Stimulated activated CD4-positive, alpha-beta T cell treated with anti-CD3 and anti-CD28 coated beads, Interleukin-4, amount 100 ng/mL, for 24 hours (primary cell): ENCODE data around the gene POLR2J.
"Not testable (repeated sequence)": the region's sequence is repeated elsewhere in the genome, so short reads cannot be mapped to it uniquely, and the experiment has no call there.

Experiments
- DNase-seq: peaks from one replicate; pipeline ENCODE4 v3.0.0-alpha.2; 2020

Gene POLR2J

DNA sequence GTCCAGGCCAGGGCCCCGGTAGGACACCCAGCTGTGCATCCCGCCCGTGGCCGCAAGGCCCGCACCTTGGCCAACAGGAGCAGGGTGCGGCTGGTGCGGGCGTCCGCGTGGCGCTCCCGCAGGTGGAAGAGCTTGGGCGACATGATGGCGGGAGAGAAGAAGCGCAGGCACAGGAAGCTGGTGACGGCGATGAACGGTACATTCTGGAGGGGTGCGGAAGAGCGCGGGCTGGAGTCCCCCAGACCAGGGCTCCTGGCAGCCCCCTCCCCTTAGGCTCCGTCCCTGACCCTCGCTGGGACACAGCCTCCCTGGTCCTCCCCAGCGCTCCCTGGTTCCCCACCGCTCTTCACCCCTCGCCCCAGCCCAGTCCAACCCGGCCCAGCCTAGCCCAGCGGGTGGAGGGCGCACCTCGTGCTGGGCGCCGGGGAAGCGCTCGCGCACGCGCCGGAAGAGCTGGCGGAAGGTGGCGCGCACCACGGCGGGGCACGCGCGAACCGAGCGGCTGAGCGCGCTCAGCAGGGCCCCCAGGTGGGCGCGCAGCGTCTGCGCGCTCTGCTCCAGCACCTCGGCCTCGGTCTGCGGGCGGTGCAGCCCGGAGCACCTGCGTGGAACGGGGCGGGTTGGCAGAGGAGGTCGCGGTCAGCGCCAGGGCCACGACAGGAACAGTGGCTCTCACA, 15.9 kb upstream of the POLR2J start:
- not testable (repeated sequence) for DNase-seq

DNA sequence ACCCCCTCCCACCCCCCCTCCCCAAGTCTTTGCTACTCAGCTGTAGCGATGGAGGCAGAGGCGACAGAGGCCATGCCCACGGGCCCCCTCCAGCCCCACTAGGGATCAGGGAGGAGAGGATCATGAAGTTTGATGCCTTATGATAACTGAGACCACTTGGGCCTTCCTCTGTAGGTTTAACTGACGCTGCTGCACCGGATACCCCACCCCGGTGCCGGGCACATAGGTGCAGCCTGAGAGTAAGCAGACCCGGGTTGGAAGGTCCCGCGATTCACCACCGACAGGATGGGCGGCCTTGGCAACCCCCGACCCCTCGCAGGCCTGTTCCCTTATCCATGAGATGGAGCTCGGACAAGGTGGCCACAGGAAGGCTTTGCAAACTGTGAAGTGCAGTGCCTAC, 15.3 kb upstream of the POLR2J start:
- peak; percentile 5 for DNase-seq

DNA sequence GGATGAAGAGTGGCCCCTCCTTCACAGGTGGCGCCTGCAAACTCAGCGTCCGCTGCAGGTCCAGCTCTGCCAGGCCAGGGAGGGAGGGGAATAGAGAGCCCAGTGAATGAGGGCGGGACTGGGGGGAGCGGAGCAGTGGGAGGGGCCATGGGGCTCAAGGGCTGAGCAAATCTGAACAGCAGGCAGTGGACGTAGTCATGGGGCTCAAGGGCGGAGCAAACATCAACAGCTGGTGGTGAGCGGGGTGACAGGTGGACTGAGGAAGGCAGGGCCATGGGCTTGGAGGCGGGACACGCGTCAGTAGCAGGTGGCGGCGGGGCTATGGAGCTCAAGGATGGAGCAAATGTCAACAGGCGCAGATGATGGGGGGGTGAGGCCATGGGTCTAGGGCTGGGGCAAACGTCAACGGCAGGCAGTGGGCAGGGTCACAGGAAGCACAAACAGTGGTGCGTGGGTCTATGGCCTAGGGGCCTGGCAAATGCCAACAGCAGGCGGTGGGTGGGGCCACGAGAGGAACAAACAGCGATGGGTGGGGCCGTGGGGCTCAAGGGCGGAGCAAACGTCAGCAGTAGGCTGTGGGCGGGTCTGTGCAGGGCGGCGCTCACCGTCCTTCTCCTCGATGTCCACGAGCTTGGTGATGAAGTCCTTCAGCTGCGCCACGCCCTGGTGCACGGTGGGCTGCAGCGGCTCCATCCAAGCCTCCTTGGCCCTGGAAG, 14.7 kb upstream of the POLR2J start:
- DNase-seq, result not testable (repeated sequence)

DNA sequence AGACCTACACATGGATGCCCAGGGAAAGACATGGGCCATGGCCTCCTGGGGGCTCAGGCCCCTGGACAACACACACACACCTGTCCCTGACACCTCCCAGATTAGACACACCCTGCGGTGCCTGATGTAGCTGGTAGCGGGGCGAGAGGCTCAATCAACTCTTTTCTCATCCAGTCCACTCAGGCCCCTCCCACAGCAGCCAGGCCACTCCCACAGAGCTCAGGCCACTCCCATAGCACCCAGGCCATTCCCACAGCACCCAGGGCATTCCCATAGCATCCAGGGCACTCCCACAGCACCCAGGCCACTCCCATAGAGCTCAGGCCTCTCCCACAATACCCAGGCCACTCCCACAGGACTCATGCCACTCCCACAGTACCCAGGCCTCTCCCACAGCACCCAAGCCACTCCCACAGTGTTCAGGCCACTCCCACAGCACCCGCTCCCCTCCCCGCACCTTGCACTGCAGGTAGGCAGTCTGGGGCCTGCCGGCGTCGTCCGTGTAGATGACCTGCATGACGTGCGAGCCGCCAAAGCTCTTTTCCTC, 11.9 kb upstream of the POLR2J start:
- DNase-seq, result peak; percentile 70

DNA sequence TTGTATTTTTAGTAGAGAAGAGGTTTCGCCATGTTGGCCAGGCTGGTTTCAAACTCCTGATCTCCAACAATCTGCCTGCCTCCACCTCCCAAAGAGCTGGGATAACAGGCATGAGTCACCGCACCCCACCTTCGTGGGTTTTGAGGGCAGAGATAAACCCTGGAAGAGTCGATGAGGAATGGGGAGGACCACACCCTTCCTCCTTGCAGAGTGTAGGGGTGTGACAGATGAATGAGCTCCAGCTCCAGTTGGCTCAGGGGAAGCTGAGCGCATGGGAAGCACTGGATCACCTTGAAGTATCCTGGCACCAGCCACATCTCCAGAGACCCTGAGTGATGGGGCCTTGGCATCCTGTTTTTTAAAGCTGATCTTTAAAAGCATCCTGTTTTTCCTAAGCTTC, 5.6 kb upstream of the POLR2J start:
- DNase-seq, result not testable (repeated sequence)

DNA sequence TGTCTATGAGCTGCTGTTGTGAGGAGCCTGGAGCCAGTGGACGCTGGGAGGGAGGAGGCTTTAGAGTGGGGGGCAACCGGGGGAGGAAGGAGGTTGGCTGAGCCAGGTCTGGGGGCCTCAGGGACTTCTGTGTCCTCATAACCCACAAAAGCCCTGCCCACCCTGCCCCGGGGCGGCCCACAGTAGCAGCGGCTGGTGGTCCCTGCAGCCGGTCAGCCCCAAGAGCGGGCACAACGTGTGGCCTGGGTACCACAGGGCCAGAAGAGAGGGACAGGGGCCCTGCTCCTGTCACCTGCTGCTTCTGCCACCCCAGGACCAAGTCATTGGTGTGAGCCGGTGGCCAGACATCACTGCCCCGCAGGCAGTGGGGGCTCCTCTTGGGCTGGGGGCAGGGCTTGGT, 3.2 kb upstream of the POLR2J start:
- DNase-seq, result not testable (repeated sequence)

DNA sequence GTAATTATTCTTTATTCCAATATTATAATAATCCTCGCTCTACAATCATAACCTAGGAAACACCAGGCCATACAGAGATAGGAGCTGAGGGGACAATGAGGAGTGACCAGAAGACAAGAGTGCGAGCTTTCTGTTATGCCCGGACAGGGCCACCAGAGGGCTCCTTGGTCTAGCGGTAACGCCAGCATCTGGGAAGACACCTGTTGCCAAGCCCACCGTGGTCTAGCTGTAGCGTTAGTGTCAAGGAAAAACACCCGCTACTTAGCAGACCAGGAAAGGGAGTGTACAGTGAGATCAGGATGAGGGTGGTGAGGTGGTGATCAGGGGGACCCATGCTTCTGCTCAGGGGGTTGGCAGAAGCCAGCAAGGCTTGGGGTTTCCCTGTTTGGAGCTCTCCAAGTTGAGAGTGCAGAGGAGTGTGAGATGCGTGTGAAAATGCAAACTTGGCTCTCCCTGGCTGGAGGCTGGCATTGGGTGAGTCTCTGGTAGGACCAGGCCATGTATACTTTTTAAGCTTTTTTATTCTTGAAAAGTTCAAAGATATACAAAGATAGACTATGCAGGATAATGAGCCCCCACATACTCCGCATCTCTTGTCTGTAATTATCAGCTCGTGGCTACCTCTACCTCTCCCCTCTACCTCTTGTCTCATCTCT, 1.4 kb upstream of the POLR2J start:
- DNase-seq, result peak; percentile 19

DNA sequence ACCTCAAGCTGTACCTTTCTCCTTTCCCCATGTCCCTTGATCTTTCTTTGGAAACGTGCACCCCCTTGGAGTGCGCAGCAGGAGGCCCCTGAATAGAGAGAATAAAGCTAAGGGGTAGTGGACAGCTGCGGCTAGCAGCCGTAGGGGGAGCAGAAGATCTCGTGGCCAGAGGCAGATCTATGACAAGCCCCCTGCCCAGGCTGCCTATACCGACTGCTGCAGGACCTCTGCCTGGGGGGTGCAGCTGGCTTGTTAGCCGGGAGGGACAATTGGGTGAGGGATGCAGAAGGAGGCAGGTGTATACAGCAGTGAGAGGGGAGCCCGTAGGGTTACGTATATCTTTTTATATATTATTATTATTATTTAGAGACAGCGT, 475 bp upstream of the POLR2J start:
- DNase-seq, result not testable (repeated sequence)

DNA sequence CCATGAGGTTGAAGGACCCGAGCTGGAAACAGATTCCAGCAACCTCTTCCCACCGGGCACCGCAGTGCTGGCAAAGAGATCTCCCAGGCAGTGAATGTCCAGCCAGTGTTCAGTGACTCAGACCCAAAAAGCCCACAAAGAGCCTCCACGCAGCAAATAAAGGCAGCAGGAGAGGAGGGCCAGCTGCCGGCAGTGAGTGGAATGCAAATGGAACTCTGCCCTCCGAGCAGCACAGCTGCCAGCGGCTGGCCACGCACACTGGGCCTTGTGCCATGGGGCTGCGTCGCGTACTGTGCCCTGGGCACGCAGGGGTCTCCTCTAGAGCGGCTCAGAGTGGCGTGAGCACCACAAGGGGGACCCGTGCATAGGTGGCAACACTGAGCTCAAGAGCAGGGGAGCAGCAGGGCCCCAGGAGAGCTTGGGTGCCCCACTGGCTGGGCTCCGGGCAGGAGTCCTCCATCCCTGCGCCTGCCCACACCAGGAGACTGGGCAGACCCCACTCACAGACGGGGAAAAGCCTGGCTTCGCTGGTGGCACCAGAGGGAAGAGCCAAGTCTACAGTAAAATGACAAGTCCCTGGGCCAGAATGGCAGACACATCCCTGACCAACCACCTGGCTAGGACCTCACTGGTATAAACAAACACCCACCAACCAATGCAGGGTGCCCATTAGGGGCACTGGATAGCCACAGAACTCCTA, 3.8 kb downstream of the POLR2J start:
- DNase-seq, result peak; percentile 1

DNA sequence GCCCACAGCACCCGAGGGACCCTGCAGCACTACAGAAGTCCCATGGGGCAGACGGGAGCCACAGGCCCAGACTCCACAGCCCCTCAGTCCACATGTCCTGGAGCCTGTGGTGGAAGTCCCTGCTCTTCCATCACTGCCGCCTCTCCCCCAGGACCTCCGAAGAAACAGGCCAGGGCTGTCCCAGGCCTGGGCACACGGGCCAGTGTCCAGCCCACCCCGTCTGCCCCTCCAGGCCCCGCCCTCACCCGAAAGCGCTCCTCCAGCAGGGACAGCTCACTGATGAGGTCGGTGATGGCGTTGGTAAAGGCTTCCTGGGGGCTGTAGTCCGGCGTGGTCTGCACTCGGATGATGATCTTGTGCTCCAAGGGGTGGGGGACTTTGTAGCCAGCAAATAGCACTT, 4.6 kb downstream of the POLR2J start:
- peak; percentile 2 for DNase-seq

DNA sequence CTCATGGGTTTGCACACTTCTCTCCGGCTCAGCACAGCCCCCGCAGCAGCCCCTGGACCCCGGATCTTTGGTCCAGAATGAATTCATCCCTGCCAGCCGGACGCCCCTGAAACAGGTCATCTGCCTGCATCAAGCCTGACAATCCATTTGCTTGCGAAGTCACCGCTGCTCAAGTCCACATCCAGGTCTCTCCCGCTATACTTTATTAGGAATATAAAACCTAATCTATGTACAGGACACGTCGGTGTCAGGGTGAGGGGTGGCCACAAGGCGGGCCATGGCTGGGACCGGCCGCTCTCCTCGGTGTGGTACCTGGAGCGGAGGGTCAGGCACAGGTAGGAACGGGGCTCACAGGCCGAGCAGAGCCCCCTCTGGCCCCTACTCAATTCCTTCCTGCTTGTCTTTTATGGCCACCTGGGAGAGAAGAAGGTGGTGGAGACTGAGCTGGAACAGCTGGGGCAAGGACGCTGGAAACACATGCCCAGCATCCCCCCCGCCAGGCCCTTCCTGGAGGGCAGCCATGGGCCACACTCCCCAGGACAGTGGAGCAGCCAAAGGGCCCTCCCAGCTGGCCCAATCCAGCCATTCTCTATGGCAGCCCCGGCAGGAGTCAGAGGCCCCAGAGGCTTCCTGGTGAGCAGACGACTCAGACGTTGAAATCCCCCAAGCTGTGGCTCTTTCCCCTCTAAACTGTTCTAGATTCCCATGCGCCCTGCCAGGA, 5.3 kb downstream of the POLR2J start:
- peak; percentile 3 for DNase-seq

DNA sequence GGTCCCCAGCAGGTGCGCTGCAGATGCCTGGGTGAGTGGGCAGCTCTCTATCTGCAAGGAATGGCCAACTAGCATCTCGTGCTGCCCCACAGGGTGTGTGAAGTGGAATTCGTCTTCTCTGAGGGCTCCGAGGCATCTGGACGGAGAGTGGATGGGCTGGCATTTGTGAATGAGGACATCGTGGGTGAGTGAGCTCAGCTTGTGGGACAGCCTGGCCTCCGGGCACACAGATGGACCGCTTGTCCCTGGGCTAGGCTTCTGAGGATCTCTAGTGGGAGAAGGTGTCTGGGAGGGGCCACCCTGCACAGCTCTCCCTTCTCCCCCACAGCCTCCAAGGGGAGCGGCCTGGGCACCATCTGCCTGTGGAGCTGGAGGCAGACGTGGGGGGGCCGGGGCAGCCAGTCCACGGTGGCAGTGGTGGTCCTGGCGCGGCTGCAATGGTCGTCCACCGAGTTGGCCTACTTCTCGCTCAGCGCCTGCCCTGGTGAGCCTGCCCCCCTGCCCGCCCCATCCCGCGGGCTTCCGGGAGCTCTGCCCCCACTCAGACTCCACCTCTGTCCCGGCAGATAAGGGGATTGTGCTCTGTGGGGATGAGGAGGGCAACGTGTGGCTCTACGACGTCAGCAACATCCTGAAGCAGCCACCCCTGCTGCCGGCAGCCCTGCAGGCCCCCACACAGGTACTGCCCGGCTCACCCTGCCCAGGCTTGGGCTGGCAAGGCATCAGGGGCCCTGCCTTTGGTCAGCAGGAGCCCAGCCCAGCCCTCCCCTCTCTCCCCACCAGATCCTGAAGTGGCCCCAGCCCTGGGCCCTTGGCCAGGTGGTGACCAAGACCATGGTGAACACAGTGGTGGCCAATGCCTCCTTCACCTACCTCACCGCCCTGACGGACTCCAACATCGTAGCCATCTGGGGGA, 6.3 kb downstream of the POLR2J start:
- no peak for DNase-seq

DNA sequence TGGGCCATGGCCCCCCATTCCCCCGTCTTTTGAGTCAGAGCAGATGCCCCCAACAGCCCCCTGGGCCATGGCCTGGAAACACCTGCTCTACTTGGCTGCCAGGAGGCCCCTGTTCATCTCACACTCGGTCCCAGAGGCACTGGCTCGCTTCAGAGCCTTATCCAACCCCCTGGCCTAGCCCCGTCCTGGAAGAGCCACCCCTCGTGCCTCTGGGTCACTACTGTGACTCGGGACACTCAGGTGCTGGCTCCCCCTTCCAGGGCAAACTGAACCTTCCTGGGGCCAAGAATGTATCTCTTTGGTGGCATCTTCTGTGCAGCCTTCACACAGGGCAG, 7.0 kb downstream of the POLR2J start:
- no peak for DNase-seq

DNA sequence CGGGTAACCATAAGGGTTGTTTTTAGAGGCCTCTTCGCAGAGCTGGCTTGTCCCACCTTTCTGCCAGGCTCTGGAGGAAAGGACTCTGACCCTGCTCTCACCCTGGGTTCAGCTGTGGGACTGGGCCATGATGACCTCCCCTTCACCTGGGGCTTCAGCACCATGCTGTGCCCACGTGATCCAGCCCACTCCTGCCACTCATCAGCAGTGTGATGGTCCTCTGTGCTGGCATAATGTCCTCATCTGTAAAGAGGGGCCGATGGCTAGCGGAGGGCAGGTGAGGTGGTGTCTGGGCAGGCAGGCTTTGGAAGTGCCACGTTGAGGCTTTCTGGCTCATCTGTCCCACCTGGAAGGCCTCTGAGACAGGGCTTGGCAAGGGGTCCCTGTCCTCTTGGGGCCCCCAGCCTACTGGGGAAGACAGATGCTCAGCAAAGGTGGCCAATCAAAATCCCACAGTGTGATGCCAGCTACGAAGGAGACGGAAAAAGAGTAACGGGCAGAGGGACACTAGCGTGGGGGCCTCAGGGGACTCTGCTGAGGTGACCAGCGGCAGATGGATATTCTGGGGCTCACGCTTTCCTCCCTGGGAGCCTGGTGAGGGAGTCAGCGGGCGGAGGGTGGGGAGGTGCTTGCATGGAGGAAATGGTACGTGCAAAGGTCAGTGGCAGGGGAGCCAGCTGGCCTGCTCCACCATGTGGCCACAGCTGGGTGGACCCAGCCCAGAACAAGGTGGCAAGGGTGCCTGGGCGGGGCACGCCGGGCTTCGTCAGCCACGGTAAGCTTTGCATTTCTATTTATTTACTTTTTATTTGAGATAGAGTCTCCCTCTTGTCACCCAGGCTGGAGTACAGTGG, 8.5 kb downstream of the POLR2J start:
- DNase-seq, result peak; percentile 2

DNA sequence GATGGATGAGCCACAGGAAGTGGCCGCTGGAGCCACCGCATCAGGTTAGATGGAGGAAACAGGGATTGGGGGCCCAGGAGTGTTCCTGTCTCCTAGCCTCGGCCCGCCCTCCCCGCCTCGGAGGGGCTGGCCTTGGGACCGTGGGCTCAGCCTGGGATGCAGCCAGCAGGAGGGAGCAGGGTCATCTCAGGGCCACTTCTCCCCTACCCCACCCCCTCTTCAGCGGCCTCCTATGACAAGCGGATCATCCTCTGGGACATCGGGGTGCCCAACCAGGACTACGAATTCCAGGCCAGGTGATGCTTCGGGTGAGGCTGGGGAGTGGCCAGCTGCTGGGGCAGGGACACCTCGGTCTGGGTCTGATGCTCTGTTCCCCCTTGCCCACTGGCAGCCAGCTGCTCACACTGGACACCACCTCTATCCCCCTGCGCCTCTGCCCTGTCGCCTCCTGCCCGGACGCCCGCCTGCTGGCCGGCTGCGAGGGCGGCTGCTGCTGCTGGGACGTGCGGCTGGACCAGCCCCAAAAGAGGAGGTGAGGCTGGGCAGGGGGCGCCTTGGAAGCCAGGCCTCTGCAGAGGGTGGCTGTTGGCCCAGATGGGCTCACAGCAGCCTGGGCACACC, 9.3 kb downstream of the POLR2J start:
- no peak for DNase-seq

DNA sequence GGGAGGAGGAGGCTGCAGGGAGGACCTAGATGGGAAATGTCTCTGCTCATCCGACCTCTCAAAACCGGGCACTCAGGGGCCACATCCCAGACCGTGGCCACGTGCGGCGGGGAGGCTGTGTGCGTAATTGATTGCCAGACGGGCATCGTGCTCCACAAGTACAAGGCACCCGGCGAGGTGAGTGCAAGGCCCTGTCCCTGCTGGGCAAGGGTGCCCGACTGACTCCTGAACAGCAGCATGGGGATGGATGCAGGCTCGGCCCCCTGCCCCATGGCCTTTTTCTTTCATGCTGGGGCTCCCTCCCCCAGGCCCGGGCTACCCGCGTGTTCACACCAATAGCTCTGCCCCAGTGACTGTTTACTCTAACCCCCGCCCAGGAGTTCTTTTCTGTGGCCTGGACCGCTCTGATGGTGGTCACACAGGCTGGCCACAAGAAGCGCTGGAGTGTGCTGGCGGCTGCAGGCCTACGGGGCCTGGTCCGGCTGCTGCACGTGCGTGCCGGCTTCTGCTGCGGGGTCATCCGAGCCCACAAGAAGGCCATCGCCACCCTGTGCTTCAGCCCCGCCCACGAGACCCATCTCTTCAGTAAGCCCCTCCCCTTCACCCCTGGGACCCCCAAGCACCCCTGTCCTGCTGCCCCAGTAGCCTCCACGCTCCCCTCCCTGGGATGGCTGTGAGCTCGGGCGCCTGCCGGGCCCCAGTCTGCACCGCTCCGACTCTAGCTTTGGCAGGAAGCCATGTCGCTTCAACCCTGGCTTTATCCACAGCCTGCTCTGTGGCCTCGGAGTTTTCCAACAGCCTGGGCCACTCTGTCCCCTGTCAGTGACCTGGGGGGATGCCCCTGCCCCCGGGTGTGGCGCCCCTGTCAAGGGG, 10.0 kb downstream of the POLR2J start:
- no peak for DNase-seq

DNA sequence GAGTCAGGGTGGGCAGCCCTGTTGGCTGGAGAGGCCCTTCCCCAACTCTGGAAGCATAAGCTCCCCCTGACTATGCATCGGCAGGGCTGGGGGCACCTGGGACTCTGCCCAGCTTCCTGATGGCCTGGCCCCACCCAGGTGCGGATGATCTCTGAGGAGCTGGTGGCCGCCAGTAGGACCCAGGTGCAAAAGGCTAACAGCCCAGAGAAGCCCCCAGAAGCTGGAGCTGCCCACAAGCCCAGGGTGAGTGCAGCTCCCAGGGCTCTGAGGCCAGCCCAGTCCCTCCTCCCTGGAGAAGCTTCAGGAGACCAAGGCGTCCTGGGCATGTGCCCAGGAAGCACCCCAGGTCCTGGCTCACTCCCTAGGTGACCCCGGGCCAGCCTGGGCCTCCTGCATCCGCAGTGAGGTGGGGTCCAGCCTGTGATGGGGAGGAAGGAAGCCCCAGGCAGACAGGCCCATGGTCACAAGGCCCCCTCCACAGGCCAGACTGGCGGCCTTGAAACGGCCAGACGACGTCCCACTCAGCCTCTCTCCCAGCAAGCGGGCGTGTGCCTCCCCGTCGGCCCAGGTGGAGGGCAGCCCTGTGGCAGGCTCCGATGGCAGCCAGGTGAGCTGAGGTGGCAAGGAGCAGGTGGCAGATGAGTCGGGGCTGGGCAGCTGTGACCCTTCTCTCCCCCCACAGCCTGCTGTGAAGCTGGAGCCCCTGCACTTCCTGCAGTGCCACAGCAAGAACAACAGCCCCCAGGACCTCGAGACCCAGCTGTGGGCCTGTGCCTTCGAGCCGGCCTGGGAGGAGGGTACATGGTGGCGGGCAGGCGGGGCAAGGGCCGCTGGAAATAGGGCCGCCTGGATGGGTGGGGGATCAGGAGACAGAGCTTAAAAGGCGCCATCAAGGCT, 10.9 kb downstream of the POLR2J start:
- DNase-seq, result no peak

DNA sequence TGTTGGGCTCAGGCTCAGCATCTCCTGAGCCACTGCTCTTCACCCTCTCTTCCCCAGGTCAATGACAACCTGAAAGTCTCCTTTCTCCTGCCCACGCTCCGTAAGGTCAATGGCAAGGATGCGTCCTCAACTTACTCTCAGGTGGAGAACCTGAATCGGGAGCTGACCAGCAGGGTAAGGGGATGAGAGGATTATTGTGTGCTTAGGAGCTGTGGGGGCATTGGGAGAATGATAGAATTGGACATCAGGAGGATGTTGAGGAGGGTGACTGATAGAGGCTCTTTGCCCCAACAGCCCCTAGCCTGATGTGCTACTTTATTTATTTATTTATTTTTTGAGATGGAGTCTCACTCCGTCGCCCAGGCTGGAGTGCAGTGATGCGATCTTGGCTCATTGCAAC, 12.6 kb downstream of the POLR2J start:
- no peak for DNase-seq
